ENCODE results near the gene LMF1. TPM values are rescaled to one million over a fixed set of nuclear protein-coding genes. Genes with fewer than 3 reads are reported as not detected.
"Not testable (repeated sequence)": the region's sequence is repeated elsewhere in the genome, so short reads cannot be mapped to it uniquely, and the experiment has no call there.

Gene LMF1
- total and polyA plus RNA-seq, 4 donors: 8.8 to 75.0 (median 28.3) TPM

- DNase-seq (no peak), ATAC-seq (ENCODE audit: low FRiP score) (no peak)
- H3K4me3 ChIP-seq (ENCODE audit: low read length in 2 of 2): no peak overlapping the region
- 87 to 89% methylated on average over 5 of the region's 5 CpGs for WGBS, 2 donors
- H3K36me3 ChIP-seq (ENCODE audit: control insufficient read depth in 1 of 2, insufficient read depth in 2 of 2, low read length in 1 of 2): peaks cover 0 to 2% of the 10 kb centered on the region in 2 donors
- H3K4me1 ChIP-seq (ENCODE audit: control insufficient read depth in 1 of 2, insufficient read depth in 2 of 2, low read length in 2 of 2): no peaks in the 10 kb centered on the region
- intact Hi-C loops (cut with DNase I): no loop called here
- H3K27me3 ChIP-seq (ENCODE audit: control insufficient read depth in 1 of 2, insufficient read depth in 2 of 2, low read length in 1 of 2): no peaks in the 10 kb centered on the region
- no peak overlapping the region for H3K27ac ChIP-seq (ENCODE audit: low read depth in 1 of 2, low read length in 2 of 2)
- H3K9me3 ChIP-seq (ENCODE audit: control insufficient read depth, low read length): no peaks in the 10 kb centered on the region
Measured at GRCh38 chr16:865026-865425, 105.8 kb downstream of the LMF1 start.

GRCh38 chr16:861446-861845, 109.3 kb downstream of the LMF1 start:
- Histone ChIP-seq H3K36me3 (ENCODE audit: control insufficient read depth in 1 of 2, insufficient read depth in 2 of 2, low read length in 1 of 2) (no peaks in the 10 kb centered on the region), H3K4me3 (ENCODE audit: low read length in 2 of 2) (no peak overlapping the region), H3K9me3 (ENCODE audit: control insufficient read depth, low read length) (no peaks in the 10 kb centered on the region), H3K27ac (ENCODE audit: low read depth in 1 of 2, low read length in 2 of 2) (no peak overlapping the region), H3K27me3 (ENCODE audit: control insufficient read depth in 1 of 2, insufficient read depth in 2 of 2, low read length in 1 of 2) (no peaks in the 10 kb centered on the region), H3K4me1 (ENCODE audit: control insufficient read depth in 1 of 2, insufficient read depth in 2 of 2, low read length in 2 of 2) (no peaks in the 10 kb centered on the region)
- intact Hi-C loops (cut with DNase I): no loop called here
- ATAC-seq (ENCODE audit: low FRiP score): no peak
- 92 to 96% methylated on average over 17 of the region's 17 CpGs for whole genome bisulfite sequencing, 2 donors
- DNase-seq: no peak

- no peaks in the 10 kb centered on the region for H3K9me3 ChIP-seq (ENCODE audit: control insufficient read depth, low read length)
- H3K27ac ChIP-seq (ENCODE audit: low read depth in 1 of 2, low read length in 2 of 2): no peak overlapping the region
- ATAC-seq (ENCODE audit: low FRiP score): no peak
- H3K27me3 ChIP-seq (ENCODE audit: control insufficient read depth in 1 of 2, insufficient read depth in 2 of 2, low read length in 1 of 2): no peaks in the 10 kb centered on the region
- WGBS, 2 donors: 91 to 93% methylated on average over 10 of the region's 10 CpGs
- H3K36me3 ChIP-seq (ENCODE audit: control insufficient read depth in 1 of 2, insufficient read depth in 2 of 2, low read length in 1 of 2): no peaks in the 10 kb centered on the region
- intact Hi-C loops (cut with DNase I): no loop called here
- H3K4me3 ChIP-seq (ENCODE audit: low read length in 2 of 2): no peak overlapping the region
- peak in 1 of 2 donors; percentile 33 for DNase-seq
- no peaks in the 10 kb centered on the region for H3K4me1 ChIP-seq (ENCODE audit: control insufficient read depth in 1 of 2, insufficient read depth in 2 of 2, low read length in 2 of 2)
Measured at GRCh38 chr16:860891-861290, 109.9 kb downstream of the LMF1 start.

DNA sequence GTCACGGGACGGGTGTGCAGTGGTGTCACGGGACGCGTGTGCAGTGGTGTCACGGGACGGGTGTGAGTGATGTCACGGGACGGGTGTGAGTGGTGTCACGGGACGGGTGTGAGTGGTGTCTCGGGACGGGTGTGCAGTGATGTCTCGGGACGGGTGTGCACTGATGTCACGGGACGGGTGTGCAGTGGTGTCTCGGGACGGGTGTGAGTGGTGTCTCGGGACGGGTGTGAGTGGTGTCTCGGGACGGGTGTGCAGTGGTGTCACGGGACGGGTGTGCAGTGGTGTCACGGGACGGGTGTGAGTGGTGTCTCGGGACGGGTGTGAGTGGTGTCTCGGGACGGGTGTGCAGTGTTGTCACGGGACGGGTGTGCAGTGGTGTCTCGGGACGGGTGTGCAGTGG, 111.8 kb downstream of the LMF1 start:
- H3K36me3 ChIP-seq (ENCODE audit: control insufficient read depth in 1 of 2, insufficient read depth in 2 of 2, low read length in 1 of 2); intact Hi-C loops (cut with DNase I); ATAC-seq (ENCODE audit: low FRiP score); H3K4me1 ChIP-seq (ENCODE audit: control insufficient read depth in 1 of 2, insufficient read depth in 2 of 2, low read length in 2 of 2); H3K4me3 ChIP-seq (ENCODE audit: low read length in 2 of 2); H3K27ac ChIP-seq (ENCODE audit: low read depth in 1 of 2, low read length in 2 of 2); H3K27me3 ChIP-seq (ENCODE audit: control insufficient read depth in 1 of 2, insufficient read depth in 2 of 2, low read length in 1 of 2); H3K9me3 ChIP-seq (ENCODE audit: control insufficient read depth, low read length): not testable (repeated sequence)
- 97 to 98% methylated on average over 29 to 35 of the region's 35 CpGs for WGBS, 2 donors
- peak in 1 of 2 donors; percentile 34 for DNase-seq

DNA sequence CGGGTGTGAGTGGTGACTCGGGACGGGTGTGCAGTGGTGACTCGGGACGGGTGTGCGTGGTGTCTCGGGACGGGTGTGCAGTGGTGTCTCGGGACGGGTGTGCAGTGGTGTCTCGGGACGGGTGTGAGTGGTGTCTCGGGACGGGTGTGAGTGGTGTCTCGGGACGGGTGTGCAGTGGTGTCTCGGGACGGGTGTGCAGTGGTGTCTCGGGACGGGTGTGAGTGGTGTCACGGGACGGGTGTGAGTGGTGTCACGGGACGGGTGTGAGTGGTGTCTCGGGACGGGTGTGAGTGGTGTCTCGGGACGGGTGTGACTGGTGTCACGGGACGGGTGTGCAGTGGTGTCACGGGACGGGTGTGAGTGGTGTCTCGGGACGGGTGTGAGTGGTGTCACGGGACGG, 112.3 kb downstream of the LMF1 start:
- H3K27ac ChIP-seq (ENCODE audit: low read depth in 1 of 2, low read length in 2 of 2); intact Hi-C loops (cut with DNase I); H3K9me3 ChIP-seq (ENCODE audit: control insufficient read depth, low read length); H3K36me3 ChIP-seq (ENCODE audit: control insufficient read depth in 1 of 2, insufficient read depth in 2 of 2, low read length in 1 of 2); ATAC-seq (ENCODE audit: low FRiP score); H3K27me3 ChIP-seq (ENCODE audit: control insufficient read depth in 1 of 2, insufficient read depth in 2 of 2, low read length in 1 of 2); DNase-seq; H3K4me1 ChIP-seq (ENCODE audit: control insufficient read depth in 1 of 2, insufficient read depth in 2 of 2, low read length in 2 of 2); H3K4me3 ChIP-seq (ENCODE audit: low read length in 2 of 2): not testable (repeated sequence)
- WGBS, 2 donors: 87 to 95% methylated on average over 36 of the region's 36 CpGs

DNA sequence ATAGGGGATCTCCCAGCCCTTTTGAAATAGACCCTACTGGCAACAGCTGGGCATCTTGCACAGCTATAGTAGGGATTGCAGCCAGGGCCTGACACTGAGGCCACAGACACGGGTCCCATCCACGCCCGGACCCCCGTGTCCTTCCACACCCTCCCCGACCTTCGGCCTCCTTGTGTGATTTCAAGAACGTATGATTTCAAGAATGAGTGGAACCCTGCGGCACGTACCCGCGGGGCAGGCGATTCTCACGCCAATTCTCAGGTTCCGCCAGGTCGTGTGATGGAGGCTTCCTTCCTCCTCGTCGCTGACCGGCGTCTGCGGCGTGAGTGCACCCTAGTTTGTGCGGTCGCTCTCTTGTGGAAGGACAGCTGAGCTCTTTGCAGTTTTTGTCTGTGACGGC, 114.0 kb downstream of the LMF1 start:
- ATAC-seq (ENCODE audit: low FRiP score): no peak
- Histone ChIP-seq H3K9me3 (ENCODE audit: control insufficient read depth, low read length) (no peaks in the 10 kb centered on the region), H3K4me1 (ENCODE audit: control insufficient read depth in 1 of 2, insufficient read depth in 2 of 2, low read length in 2 of 2) (no peaks in the 10 kb centered on the region), H3K27ac (ENCODE audit: low read depth in 1 of 2, low read length in 2 of 2) (no peak overlapping the region), H3K27me3 (ENCODE audit: control insufficient read depth in 1 of 2, insufficient read depth in 2 of 2, low read length in 1 of 2) (no peaks in the 10 kb centered on the region), H3K36me3 (ENCODE audit: control insufficient read depth in 1 of 2, insufficient read depth in 2 of 2, low read length in 1 of 2) (no peaks in the 10 kb centered on the region), H3K4me3 (ENCODE audit: low read length in 2 of 2) (no peak overlapping the region)
- intact Hi-C loops (cut with DNase I): no loop called here
- WGBS, 2 donors: 98% methylated on average over 24 of the region's 24 CpGs
- DNase-seq: no peak

DNA sequence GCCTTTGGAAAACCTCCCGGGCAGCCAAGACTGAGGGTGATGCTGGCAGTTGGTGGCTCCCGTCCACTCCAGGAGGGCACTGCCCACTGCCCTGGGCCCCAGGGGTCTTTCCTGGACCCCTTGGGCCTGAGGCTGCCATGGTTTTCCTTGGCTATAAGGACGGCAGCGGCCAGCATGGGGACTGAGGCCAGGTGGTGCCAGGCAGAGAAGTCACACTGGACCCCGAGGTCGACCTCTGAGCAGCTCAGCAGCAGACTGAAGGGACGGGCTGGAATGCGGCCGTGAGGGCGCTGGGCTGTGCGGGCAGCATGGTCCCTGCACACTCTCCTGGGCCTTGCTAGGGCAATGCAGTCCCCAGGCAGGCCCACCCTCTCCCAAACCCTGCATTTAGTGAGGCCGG, 114.7 kb downstream of the LMF1 start:
- no peaks in the 10 kb centered on the region for H3K9me3 ChIP-seq (ENCODE audit: control insufficient read depth, low read length)
- H3K4me3 ChIP-seq (ENCODE audit: low read length in 2 of 2): no peak overlapping the region
- DNase-seq: peak in 1 of 2 donors; percentile 30
- no peaks in the 10 kb centered on the region for H3K4me1 ChIP-seq (ENCODE audit: control insufficient read depth in 1 of 2, insufficient read depth in 2 of 2, low read length in 2 of 2)
- no peak overlapping the region for H3K27ac ChIP-seq (ENCODE audit: low read depth in 1 of 2, low read length in 2 of 2)
- H3K27me3 ChIP-seq (ENCODE audit: control insufficient read depth in 1 of 2, insufficient read depth in 2 of 2, low read length in 1 of 2): no peaks in the 10 kb centered on the region
- intact Hi-C loops (cut with DNase I): no loop called here
- no peak for ATAC-seq (ENCODE audit: low FRiP score)
- H3K36me3 ChIP-seq (ENCODE audit: control insufficient read depth in 1 of 2, insufficient read depth in 2 of 2, low read length in 1 of 2): no peaks in the 10 kb centered on the region
- WGBS, 2 donors: 96% methylated on average over 12 of the region's 12 CpGs

DNA sequence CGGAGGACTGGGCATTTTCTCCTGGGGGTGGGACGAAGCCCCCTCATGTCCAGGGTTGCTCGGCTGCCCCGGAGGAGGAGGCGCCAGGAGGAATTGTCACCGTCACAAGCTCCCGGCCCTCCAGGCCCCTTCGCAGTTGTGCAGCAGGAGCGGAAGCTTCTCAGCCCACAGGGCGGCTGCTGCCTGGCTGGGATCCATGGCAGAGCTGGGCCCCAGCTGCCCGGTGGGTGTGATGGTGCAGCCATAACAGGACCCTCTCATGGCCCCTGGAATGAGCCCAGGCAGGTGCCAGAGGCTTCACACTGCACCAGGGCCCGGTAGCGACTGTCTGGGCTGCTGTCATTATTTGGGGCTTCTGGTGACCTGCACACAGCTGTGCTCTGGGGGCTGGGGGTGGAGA, 115.3 kb downstream of the LMF1 start:
- H3K9me3 ChIP-seq (ENCODE audit: control insufficient read depth, low read length): no peaks in the 10 kb centered on the region
- DNase-seq (peak in 1 of 2 donors; percentile 31), ATAC-seq (ENCODE audit: low FRiP score) (peak; percentile 17)
- intact Hi-C loops (cut with DNase I): no loop called here
- no peak overlapping the region for H3K27ac ChIP-seq (ENCODE audit: low read depth in 1 of 2, low read length in 2 of 2)
- H3K4me3 ChIP-seq (ENCODE audit: low read length in 2 of 2): no peak overlapping the region
- no peaks in the 10 kb centered on the region for H3K36me3 ChIP-seq (ENCODE audit: control insufficient read depth in 1 of 2, insufficient read depth in 2 of 2, low read length in 1 of 2)
- H3K4me1 ChIP-seq (ENCODE audit: control insufficient read depth in 1 of 2, insufficient read depth in 2 of 2, low read length in 2 of 2): no peaks in the 10 kb centered on the region
- WGBS, 2 donors: 95 to 97% methylated on average over 13 of the region's 13 CpGs
- H3K27me3 ChIP-seq (ENCODE audit: control insufficient read depth in 1 of 2, insufficient read depth in 2 of 2, low read length in 1 of 2): no peaks in the 10 kb centered on the region

GRCh38 chr16:854808-855410, 115.9 kb downstream of the LMF1 start:
- Histone ChIP-seq H3K27me3 (ENCODE audit: control insufficient read depth in 1 of 2, insufficient read depth in 2 of 2, low read length in 1 of 2) (no peaks in the 10 kb centered on the region), H3K27ac (ENCODE audit: low read depth in 1 of 2, low read length in 2 of 2) (no peak overlapping the region), H3K36me3 (ENCODE audit: control insufficient read depth in 1 of 2, insufficient read depth in 2 of 2, low read length in 1 of 2) (no peaks in the 10 kb centered on the region), H3K4me3 (ENCODE audit: low read length in 2 of 2) (no peak overlapping the region), H3K9me3 (ENCODE audit: control insufficient read depth, low read length) (no peaks in the 10 kb centered on the region), H3K4me1 (ENCODE audit: control insufficient read depth in 1 of 2, insufficient read depth in 2 of 2, low read length in 2 of 2) (no peaks in the 10 kb centered on the region)
- intact Hi-C loops (cut with DNase I): no loop called here
- DNase-seq: peak in 1 of 2 donors; percentile 44
- peak; percentile 6 for ATAC-seq (ENCODE audit: low FRiP score)
- 87 to 90% methylated on average over 18 to 23 of the region's 23 CpGs for whole genome bisulfite sequencing, 2 donors

All from aorta (tissue), 5 donors.